ENCODE measurements around the gene LRRC4C. TPM values are rescaled to one million over a fixed set of nuclear protein-coding genes. Genes with fewer than 3 reads are reported as not detected.

Gene LRRC4C
- total RNA-seq, 1 donor from 2014 or later = 1.3 TPM

DNA sequence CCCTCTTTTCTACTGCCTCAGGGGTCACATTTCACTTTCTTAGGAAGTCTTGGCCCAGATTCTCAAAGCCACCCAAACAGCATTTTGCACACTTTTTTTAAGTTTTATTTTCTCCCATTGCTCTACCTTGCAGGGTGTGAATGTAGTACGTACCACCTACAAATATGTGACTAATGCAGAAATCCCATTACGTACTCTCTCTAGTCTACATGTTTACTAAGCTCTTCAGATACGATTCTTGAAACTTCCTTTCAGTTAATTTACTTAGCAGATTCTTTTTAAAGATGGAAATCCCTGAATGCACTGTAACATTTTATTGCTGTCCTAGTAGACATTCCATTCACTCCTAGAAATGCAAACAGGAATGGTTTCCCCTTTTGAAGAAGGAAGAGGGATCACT is 61.3 kb downstream of the LRRC4C start:
- H3K27me3 Mint-ChIP-seq = no peaks in the 10 kb centered on the region
- no peak overlapping the region for H3K4me3 Mint-ChIP-seq (ENCODE audit: low read depth)
- DNase-seq (ENCODE audit: low spot score, unreplicated experiment) = no peak
- H3K27ac Mint-ChIP-seq = peak overlapping the region; percentile 2
- H3K4me1 Mint-ChIP-seq (ENCODE audit: low read depth) = peaks cover 23% of the 10 kb centered on the region
- TF ChIP-seq, protein P1, sequence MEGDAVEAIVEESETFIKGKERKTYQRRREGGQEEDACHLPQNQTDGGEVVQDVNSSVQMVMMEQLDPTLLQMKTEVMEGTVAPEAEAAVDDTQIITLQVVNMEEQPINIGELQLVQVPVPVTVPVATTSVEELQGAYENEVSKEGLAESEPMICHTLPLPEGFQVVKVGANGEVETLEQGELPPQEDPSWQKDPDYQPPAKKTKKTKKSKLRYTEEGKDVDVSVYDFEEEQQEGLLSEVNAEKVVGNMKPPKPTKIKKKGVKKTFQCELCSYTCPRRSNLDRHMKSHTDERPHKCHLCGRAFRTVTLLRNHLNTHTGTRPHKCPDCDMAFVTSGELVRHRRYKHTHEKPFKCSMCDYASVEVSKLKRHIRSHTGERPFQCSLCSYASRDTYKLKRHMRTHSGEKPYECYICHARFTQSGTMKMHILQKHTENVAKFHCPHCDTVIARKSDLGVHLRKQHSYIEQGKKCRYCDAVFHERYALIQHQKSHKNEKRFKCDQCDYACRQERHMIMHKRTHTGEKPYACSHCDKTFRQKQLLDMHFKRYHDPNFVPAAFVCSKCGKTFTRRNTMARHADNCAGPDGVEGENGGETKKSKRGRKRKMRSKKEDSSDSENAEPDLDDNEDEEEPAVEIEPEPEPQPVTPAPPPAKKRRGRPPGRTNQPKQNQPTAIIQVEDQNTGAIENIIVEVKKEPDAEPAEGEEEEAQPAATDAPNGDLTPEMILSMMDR (IDR thresholded peaks at IDR 0.05; ENCODE audit: unreplicated experiment) = no peak
- no peaks in the 10 kb centered on the region for H3K36me3 Mint-ChIP-seq (ENCODE audit: insufficient read depth)
- H3K9me3 Mint-ChIP-seq (ENCODE audit: low read depth) = peaks cover 4% of the 10 kb centered on the region

DNA sequence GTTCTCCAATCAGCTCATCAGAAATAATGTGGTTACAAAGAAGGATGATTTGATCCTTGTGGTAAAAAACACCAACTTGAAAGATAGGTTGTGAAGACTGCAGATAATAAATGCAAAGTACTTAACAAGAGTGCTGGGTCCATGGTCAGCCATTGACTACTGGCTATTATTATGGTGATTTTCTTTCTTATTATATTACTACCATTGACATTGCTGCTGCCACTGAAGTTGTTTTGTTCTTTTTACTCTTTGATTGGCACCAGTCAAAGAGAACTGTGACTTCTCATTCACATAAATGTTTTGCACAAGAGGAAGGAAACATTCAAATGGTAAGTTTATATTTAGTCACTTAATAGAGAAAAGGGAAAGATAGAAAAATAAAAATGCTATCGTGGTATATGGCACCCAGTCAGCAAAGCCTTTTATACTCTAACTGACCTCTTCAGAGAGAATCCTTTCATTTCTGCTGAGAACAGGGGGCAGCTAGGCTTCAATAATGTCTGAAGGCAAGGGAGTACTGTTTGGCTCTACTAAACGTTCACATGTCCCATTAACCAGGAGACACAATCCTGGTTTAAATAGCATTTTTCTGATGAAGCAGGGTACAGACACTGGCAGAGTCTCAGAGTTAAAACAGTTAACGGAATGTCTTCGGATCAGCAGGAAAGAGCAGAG is 64.8 kb downstream of the LRRC4C start:
- no peaks in the 10 kb centered on the region for H3K36me3 Mint-ChIP-seq (ENCODE audit: insufficient read depth)
- TF ChIP-seq, protein P1 (IDR thresholded peaks at IDR 0.05; ENCODE audit: unreplicated experiment) = no peak
- peaks cover 15% of the 10 kb centered on the region for H3K4me1 Mint-ChIP-seq (ENCODE audit: low read depth)
- H3K27ac Mint-ChIP-seq = no peak overlapping the region
- DNase-seq (ENCODE audit: low spot score, unreplicated experiment) = no peak
- no peaks in the 10 kb centered on the region for H3K27me3 Mint-ChIP-seq
- no peaks in the 10 kb centered on the region for H3K9me3 Mint-ChIP-seq (ENCODE audit: low read depth)
- H3K4me3 Mint-ChIP-seq (ENCODE audit: low read depth) = no peak overlapping the region

DNA sequence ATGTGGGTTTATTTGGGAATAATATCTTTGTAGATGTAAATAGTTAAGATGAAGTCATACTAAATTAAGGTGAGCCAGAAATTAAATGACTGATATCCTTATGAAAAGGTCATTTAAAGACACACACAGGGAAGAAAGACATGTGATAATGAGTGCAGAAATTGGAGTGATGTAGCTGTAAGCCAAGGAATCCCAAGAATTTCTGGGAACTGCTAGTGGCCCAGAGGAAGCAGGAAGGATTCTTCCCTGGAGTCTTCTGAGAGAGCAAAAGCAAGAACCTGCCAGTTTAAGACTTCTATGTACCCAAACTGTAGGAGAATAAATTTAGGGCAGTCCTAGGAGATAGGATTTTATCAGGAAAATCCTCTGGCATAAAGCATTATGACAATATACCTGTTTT is 66.9 kb downstream of the LRRC4C start:
- Mint-ChIP-seq H3K9me3 (ENCODE audit: low read depth) (no peaks in the 10 kb centered on the region), H3K27ac (no peak overlapping the region), H3K36me3 (ENCODE audit: insufficient read depth) (no peaks in the 10 kb centered on the region), H3K4me3 (ENCODE audit: low read depth) (no peak overlapping the region), H3K4me1 (ENCODE audit: low read depth) (peaks cover 14% of the 10 kb centered on the region), H3K27me3 (no peaks in the 10 kb centered on the region)
- TF ChIP-seq, protein P1 (IDR thresholded peaks at IDR 0.05; ENCODE audit: unreplicated experiment) = no peak
- no peak for DNase-seq (ENCODE audit: low spot score, unreplicated experiment)

DNA sequence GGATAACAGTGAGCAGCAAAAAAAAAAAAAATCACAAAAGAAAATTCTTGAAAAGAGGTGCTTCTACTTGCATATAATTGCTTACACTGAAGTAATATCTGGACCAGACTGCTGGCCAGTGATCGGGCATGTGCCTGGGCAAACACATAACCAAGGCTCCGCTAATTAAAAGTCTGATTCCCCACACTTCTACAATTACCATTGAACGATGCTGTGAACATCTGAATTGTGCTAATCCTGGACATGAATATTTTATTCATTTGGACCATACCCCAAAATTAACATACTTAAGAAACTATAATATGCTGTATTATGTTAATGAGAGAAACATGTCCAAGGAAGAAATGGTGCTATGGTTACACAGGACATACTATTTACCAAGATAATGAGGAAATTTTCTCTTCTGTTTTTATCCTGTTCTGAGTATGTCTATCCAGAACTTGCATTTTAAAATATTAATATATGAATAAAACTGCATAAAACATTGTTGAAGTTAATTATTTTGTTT is 69.8 kb downstream of the LRRC4C start:
- H3K36me3 Mint-ChIP-seq (ENCODE audit: insufficient read depth) = no peaks in the 10 kb centered on the region

DNA sequence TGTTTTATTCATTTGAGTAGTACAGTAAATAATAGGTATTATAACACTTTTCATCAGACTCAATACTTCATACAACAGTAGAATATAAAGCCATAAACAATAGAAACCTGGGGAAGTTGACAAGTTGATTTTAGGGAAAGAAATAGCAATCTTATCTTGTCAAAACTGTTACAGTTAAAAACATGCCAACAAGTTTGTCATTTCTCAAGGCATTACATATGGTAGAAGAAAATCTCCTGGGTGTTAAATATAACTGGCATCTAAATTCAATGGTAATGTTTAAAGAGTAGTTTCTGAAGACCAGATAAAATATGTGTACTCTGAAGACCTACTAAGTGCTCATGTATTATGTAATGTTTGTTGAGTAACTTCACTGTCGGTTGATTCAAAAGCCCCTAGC is 75.1 kb downstream of the LRRC4C start:
- H3K27ac Mint-ChIP-seq = no peak overlapping the region
- H3K9me3 Mint-ChIP-seq (ENCODE audit: low read depth) = no peaks in the 10 kb centered on the region
- H3K27me3 Mint-ChIP-seq = no peaks in the 10 kb centered on the region
- no peak overlapping the region for H3K4me3 Mint-ChIP-seq (ENCODE audit: low read depth)
- DNase-seq (ENCODE audit: low spot score, unreplicated experiment) = no peak
- TF ChIP-seq, protein P1 (IDR thresholded peaks at IDR 0.05; ENCODE audit: unreplicated experiment) = no peak
- no peaks in the 10 kb centered on the region for H3K36me3 Mint-ChIP-seq (ENCODE audit: insufficient read depth)
- H3K4me1 Mint-ChIP-seq (ENCODE audit: low read depth) = peaks cover 32% of the 10 kb centered on the region

More for the DNA sequence above, 69.8 kb downstream of the LRRC4C start:
- Mint-ChIP-seq H3K4me1 (ENCODE audit: low read depth) (peaks cover 16% of the 10 kb centered on the region), H3K27me3 (no peaks in the 10 kb centered on the region), H3K27ac (no peak overlapping the region), H3K9me3 (ENCODE audit: low read depth) (no peaks in the 10 kb centered on the region), H3K4me3 (ENCODE audit: low read depth) (no peak overlapping the region)
- no peak for DNase-seq (ENCODE audit: low spot score, unreplicated experiment)
- TF ChIP-seq, protein P1 (IDR thresholded peaks at IDR 0.05; ENCODE audit: unreplicated experiment) = no peak

Measured in progenitor cell of endocrine pancreas (in vitro differentiated cells).